Stimulated activated naive CD8-positive, alpha-beta T cell treated with anti-CD3 and anti-CD28 coated beads, Interleukin-15, amount 100 ng/mL, for 72 hours (primary cell): Measurements from ENCODE around the gene MB21D2.
"Not testable (repeated sequence)": the region's sequence is repeated elsewhere in the genome, so short reads cannot be mapped to it uniquely, and the experiment has no call there.

Source experiments
- ATAC-seq: fragments of 150-1000 bp; cut with Tn5 transposase; 2 replicates; pipeline ENCODE4 v1.10.0; 2021; ENCODE audit warnings: mild to moderate bottlenecking, moderate library complexity
- DNase-seq, 2 donors: peaks; one replicate each; pipeline ENCODE4 v3.0.0; 2021 to 2022
- H3K27ac Mint-ChIP-seq, 2 donors: one replicate each; pipeline ENCODE4 v1.8.0; 2022; ENCODE audit warnings: mild to moderate bottlenecking in 2 of 2, mixed read lengths in 2 of 2, moderate library complexity in 2 of 2
- H3K27me3 Mint-ChIP-seq: one replicate; pipeline ENCODE4 v1.8.0; 2022; ENCODE audit warnings: mixed read lengths
- H3K4me1 Mint-ChIP-seq: one replicate; pipeline ENCODE4 v1.8.0; 2022; ENCODE audit warnings: mild to moderate bottlenecking, mixed read lengths
- H3K4me3 Mint-ChIP-seq, 2 donors: one replicate each; pipeline ENCODE4 v1.8.0; 2022; ENCODE audit warnings: mild to moderate bottlenecking in 2 of 2, mixed read lengths in 2 of 2, moderate library complexity in 1 of 2
- H3K9me3 Mint-ChIP-seq, 2 donors: one replicate each; pipeline ENCODE4 v1.8.0; 2022; ENCODE audit warnings: mixed read lengths in 2 of 2

Gene MB21D2

GRCh38 chr3:192917404-192918274 lies at the start of gene MB21D2:
Gene MB21D2, minus strand, starts transcription at chr3:192917856. Its CDS starts 16 bp downstream, at chr3:192917840.
- peaks cover 82% of the 10 kb centered on the region for H3K27me3 Mint-ChIP-seq
- ATAC-seq = peak; percentile 82
- H3K27ac Mint-ChIP-seq = peak within 1 kb of the TSS; percentile 97 to 98

DNA sequence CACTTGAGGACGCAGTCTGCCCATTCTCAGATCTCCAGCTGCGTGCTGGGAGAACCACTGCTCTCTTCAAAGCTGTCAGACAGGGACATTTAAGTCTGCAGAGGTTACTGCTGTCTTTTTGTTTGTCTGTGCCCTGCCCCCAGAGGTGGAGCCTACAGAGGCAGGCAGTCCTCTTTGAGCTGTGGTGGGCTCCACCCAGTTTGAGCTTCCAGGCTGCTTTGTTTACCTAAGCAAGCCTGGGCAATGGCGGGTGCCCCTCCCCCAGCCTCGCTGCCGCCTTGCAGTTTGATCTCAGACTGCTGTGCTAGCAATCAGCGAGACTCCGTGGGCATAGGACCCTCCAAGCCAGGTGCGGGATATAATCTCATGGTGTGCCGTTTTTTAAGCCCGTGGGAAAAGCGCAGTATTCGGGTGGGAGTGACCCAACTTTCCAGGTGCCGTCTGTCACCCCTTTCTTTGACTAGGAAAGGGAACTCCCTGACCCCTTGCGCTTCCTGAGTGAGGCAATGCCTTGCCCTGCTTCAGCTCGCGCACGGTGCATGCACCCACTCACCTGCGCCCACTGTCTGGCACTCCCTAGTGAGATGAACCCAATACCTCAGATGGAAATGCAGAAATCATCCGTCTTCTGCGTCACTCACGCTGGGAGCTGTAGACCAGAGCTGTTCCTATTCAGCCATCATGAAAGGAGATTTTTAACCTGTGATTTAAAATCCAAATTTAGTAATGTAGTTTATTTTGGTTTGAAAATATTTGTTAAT lies 47.5 kb upstream of the MB21D2 start:
- H3K9me3 Mint-ChIP-seq = peaks cover 4 to 10% of the 10 kb centered on the region in 2 donors
- H3K27me3 Mint-ChIP-seq = peaks cover 19% of the 10 kb centered on the region
- not testable (repeated sequence) for ATAC-seq, DNase-seq, H3K4me3 Mint-ChIP-seq, H3K27ac Mint-ChIP-seq
- peaks cover 13% of the 10 kb centered on the region for H3K4me1 Mint-ChIP-seq

More at GRCh38 chr3:192917404-192918274, at the start of gene MB21D2:
- peak; percentile 65 to 66 for DNase-seq
- H3K4me1 Mint-ChIP-seq = peaks cover 52% of the 10 kb centered on the region
- no peaks in the 10 kb centered on the region for H3K9me3 Mint-ChIP-seq
- peak within 1 kb of the TSS; percentile 97 to 98 for H3K4me3 Mint-ChIP-seq

GRCh38 chr3:192959773-192960172 lies 42.1 kb upstream of the MB21D2 start:
- H3K27me3 Mint-ChIP-seq = no peaks in the 10 kb centered on the region
- DNase-seq = no peak
- H3K4me3 Mint-ChIP-seq = no peak overlapping the region
- H3K9me3 Mint-ChIP-seq = peaks cover 5 to 8% of the 10 kb centered on the region in 2 donors
- no peak for ATAC-seq
- no peak overlapping the region for H3K27ac Mint-ChIP-seq
- H3K4me1 Mint-ChIP-seq = peaks cover 8% of the 10 kb centered on the region

DNA sequence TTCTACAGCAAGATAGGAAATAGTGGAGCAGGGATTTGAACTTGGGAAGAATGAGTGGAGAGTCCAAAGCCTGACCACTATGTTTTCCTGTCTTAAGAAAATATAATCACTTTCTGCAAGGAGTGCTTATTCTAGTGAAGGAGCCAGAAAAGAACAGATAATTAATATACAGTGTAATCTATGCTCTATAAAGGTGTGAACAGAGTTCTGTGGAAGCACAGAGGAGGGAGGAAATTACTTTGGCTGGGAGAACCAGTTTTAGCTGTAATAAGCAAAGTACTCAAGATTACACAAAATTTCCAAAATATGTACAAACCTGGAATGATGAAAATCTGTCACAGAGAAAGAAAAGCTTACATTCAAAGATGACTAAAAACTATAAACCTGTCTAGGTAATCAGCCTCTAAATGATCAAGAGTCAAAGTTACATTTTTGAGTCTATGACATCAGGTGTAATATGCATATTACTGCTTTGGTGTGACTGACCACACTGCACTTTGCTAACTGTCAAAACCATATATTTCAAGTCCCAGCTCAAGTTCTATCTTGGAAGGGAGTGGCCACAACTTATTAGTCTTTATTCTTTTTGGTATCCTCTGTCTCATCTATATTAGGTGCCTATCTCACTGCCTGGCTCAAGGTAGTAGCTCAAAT lies 40.7 kb upstream of the MB21D2 start:
- DNase-seq = no peak
- Mint-ChIP-seq H3K27ac (peak overlapping the region in 1 of 2 donors; percentile 88), H3K9me3 (peaks cover 5 to 8% of the 10 kb centered on the region in 2 donors), H3K4me1 (peaks cover 8% of the 10 kb centered on the region), H3K27me3 (no peaks in the 10 kb centered on the region), H3K4me3 (peak overlapping the region in 1 of 2 donors; percentile 16)
- peak; percentile 68 for ATAC-seq

GRCh38 chr3:192957441-192958021 lies 39.9 kb upstream of the MB21D2 start:
- Mint-ChIP-seq H3K27me3 (no peaks in the 10 kb centered on the region), H3K4me3 (peak overlapping the region in 1 of 2 donors; percentile 16), H3K27ac (peak overlapping the region in 1 of 2 donors; percentile 19), H3K4me1 (peaks cover 8% of the 10 kb centered on the region), H3K9me3 (peaks cover 8 to 10% of the 10 kb centered on the region in 2 donors)
- peak in 1 of 2 donors; percentile 33 for DNase-seq
- ATAC-seq = peak; percentile 91

DNA sequence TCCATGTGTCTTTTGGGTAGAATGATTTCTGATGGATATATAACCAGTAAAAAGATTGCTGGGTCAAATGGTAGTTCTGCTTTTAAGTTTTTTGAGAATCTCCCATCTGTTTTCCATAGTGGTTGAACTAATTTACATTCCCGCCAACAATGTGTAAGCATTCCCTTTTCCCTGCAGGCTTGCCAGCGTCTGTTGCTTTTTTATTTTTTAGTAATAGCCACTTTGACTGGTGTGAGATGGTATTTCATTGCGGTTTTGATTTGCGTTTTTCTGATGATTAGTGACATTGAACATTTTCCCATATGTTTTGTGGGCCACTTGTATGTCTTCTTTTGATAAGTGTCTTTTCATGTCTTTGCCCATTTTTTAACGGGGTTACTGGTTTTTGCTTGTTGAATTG lies 36.3 kb upstream of the MB21D2 start:
- Mint-ChIP-seq H3K4me3 (no peak overlapping the region), H3K27ac (no peak overlapping the region), H3K4me1 (peaks cover 5% of the 10 kb centered on the region), H3K27me3 (no peaks in the 10 kb centered on the region), H3K9me3 (peaks cover 4 to 5% of the 10 kb centered on the region in 2 donors)
- no peak for DNase-seq
- ATAC-seq = no peak

DNA sequence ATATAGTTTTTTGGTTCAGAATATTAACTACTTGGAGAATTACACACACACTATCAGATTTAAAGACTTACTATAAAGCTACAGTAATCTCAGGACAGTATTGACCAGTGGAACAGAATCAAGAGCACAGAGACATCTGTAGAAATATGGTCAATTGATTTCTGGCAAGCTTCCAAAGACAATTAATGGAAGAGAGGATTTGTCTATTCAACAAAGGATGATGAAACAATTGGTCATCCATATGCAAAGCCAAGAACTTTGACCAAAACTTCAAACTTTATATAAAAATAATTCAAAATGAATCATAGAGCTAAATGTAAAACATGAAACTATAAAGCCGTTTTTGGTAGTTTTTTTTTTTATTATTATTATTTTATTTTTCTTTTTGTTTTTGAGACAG lies 29.8 kb upstream of the MB21D2 start:
- peaks cover 19% of the 10 kb centered on the region for H3K27me3 Mint-ChIP-seq
- DNase-seq (no peak), ATAC-seq (no peak)
- no peaks in the 10 kb centered on the region for H3K9me3 Mint-ChIP-seq
- H3K4me3 Mint-ChIP-seq = no peak overlapping the region
- no peak overlapping the region for H3K27ac Mint-ChIP-seq
- H3K4me1 Mint-ChIP-seq = no peaks in the 10 kb centered on the region

DNA sequence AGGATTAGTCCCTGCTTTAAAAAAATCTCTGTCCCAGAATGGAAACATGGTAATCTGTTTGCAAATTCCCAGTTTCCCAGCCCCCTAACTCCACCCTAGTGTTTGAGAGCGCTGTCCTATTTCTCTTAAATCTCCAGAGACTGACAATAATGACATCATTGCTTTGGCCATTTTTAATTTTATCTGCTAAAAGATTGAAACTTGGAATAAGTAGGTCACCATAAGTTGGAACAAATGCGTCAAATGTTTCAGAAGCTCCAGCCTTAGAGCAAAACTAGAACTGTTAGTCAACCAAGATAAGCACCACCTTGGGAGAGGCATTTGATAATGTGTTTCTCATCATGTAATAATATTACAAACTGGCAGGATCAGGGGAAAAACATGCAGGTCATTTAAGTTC lies 25.7 kb upstream of the MB21D2 start:
- no peak overlapping the region for H3K27ac Mint-ChIP-seq
- no peak for DNase-seq
- H3K27me3 Mint-ChIP-seq = peaks cover 27% of the 10 kb centered on the region
- H3K4me1 Mint-ChIP-seq = no peaks in the 10 kb centered on the region
- no peak for ATAC-seq
- H3K4me3 Mint-ChIP-seq = no peak overlapping the region
- no peaks in the 10 kb centered on the region for H3K9me3 Mint-ChIP-seq

DNA sequence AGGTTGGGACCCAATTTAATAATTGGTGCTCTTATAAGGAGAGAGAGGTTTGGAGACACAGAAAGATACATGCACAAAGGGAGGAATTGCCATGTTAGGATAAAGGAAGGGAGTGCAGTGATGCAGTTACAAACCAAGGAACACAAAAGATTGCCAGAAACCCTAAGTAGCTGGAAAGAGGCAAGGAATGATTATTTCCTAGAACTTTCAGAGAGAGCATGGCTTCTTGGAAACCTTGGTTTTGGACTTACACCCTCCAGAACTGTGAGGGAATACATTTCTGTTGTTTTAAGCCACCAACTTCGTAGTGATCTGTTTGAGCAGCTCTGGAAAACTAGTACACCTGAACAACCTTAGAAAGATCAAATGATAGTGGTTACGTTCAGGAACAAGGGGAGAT lies 25.0 kb upstream of the MB21D2 start:
- DNase-seq = no peak
- Mint-ChIP-seq H3K27ac (no peak overlapping the region), H3K9me3 (no peaks in the 10 kb centered on the region), H3K4me1 (no peaks in the 10 kb centered on the region), H3K4me3 (no peak overlapping the region), H3K27me3 (peaks cover 27% of the 10 kb centered on the region)
- no peak for ATAC-seq

DNA sequence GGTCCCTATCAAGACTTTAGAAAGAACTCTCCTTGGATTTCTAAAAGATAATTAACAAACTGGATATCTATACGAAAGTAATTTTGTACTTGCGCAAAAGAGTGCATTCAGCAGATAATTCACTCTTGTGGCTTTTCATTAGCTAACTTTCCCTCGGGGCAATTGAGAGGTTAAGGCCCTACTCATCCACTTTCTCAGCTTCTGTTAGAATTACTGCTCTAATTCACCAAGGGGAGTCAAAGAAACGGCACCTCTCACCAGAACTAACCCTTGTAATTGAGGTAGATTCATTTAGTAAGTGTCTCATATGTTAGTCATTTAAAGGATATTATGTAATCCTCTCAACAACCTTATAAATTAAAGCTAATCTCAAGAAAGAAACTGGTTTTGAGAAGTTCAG lies 22.5 kb upstream of the MB21D2 start:
- Mint-ChIP-seq H3K4me1 (no peaks in the 10 kb centered on the region), H3K4me3 (no peak overlapping the region), H3K27me3 (peaks cover 14% of the 10 kb centered on the region), H3K27ac (no peak overlapping the region), H3K9me3 (no peaks in the 10 kb centered on the region)
- DNase-seq (no peak), ATAC-seq (no peak)

- Mint-ChIP-seq H3K4me1 (no peaks in the 10 kb centered on the region), H3K9me3 (no peaks in the 10 kb centered on the region), H3K27me3 (no peaks in the 10 kb centered on the region), H3K27ac (no peak overlapping the region), H3K4me3 (no peak overlapping the region)
- ATAC-seq (peak; percentile 35), DNase-seq (no peak)
Measured at GRCh38 chr3:192935441-192935840, 17.8 kb upstream of the MB21D2 start.

GRCh38 chr3:192933779-192934460 lies 16.3 kb upstream of the MB21D2 start:
- H3K4me3 Mint-ChIP-seq = no peak overlapping the region
- no peaks in the 10 kb centered on the region for H3K4me1 Mint-ChIP-seq
- H3K27me3 Mint-ChIP-seq = no peaks in the 10 kb centered on the region
- ATAC-seq (no peak), DNase-seq (no peak)
- H3K27ac Mint-ChIP-seq = no peak overlapping the region
- no peaks in the 10 kb centered on the region for H3K9me3 Mint-ChIP-seq

DNA sequence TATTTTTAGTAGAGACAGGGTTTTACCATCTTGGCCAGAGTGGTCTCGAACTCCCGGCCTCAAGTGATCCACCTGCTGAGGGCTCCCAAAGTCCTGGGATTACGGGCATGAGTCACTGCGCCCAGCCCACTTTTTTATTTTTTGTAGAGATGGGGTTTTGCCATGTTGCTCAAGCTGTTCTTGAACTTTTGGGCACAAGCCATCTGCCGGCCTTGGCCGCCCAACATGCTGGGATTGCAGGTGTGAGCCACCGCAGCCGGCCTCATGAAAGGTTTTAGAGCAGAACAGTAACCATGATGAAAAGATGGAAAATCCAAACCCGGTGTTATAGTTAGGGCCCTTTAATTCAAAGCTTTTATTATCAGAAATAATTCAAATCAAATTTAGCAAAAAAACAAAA lies 15.6 kb upstream of the MB21D2 start:
- H3K4me1 Mint-ChIP-seq = no peaks in the 10 kb centered on the region
- H3K27ac Mint-ChIP-seq = no peak overlapping the region
- H3K9me3 Mint-ChIP-seq = no peaks in the 10 kb centered on the region
- H3K4me3 Mint-ChIP-seq = no peak overlapping the region
- no peak for DNase-seq
- no peak for ATAC-seq
- H3K27me3 Mint-ChIP-seq = no peaks in the 10 kb centered on the region

- no peak for ATAC-seq
- H3K27ac Mint-ChIP-seq = no peak overlapping the region
Measured at GRCh38 chr3:192931825-192932224, 14.2 kb upstream of the MB21D2 start.

DNA sequence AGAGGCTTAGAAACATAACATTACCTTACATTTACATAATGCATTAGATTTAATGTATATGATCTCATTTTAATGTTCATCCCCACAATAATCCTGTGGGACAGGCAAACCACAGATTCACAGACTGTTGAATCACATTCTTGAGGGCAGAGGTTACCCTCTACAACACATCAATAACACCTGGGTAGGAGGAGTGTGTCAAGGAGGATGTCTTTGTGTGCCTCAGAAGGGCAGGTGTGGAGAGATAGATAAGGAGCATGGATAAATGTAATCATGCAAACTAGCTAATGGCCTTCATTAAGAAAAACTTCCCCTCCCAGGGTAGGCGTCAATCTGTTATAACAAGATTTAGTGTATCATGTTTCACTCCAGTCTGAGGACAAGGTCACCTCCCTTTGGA lies 12.9 kb upstream of the MB21D2 start:
- Mint-ChIP-seq H3K27ac (no peak overlapping the region), H3K27me3 (peaks cover 9% of the 10 kb centered on the region), H3K4me1 (no peaks in the 10 kb centered on the region), H3K4me3 (no peak overlapping the region), H3K9me3 (no peaks in the 10 kb centered on the region)
- DNase-seq = no peak
- ATAC-seq = no peak

More at GRCh38 chr3:192931825-192932224, 14.2 kb upstream of the MB21D2 start:
- Mint-ChIP-seq H3K4me3 (no peak overlapping the region), H3K4me1 (no peaks in the 10 kb centered on the region), H3K9me3 (no peaks in the 10 kb centered on the region), H3K27me3 (peaks cover 9% of the 10 kb centered on the region)
- no peak for DNase-seq
